Caco-2 (cell line): Measurements from ENCODE around the gene APOL4. TPM values are rescaled to one million over a fixed set of nuclear protein-coding genes. Genes with fewer than 3 reads are reported as not detected.
"Not testable (repeated sequence)": the region's sequence is repeated elsewhere in the genome, so short reads cannot be mapped to it uniquely, and the experiment has no call there.

Experiments used
- BruUV-seq: library from RNA; stranded (reverse); fragments of 400-500 nt; replicated peaks from 2 replicates; lab custom pipeline; 2021; lab: Mats Ljungman, UMichigan
- CTCF ChIA-PET: fragments of 300-600 bp; sonication (Branson Sonifier 250); formaldehyde crosslinking; loops from one replicate; lab custom pipeline; 2022; ENCODE audit warnings: antibody characterized with exemption; lab: Charles Lee
- POLR2A ChIA-PET: fragments of 300-600 bp; sonication (Branson Sonifier 250); formaldehyde crosslinking; loops from one replicate; lab custom pipeline; 2022; ENCODE audit warnings: antibody characterized with exemption; lab: Charles Lee
- DNase-seq, 2 experiments: peaks; one replicate each; pipeline versions ENCODE4 v3.0.0 to v3.0.0-alpha.2; 2020 to 2022
- H3K27me3 ChIP-seq: replicated peaks from 2 replicates; pipeline ENCODE4 v1.6.0; 2011; ENCODE audit warnings: low read length; ENCODE audit not compliant: control insufficient read depth, insufficient read depth
- H3K36me3 ChIP-seq: 2 replicates; pipeline ENCODE4 v1.5.1; 2011; ENCODE audit warnings: low read length; ENCODE audit not compliant: control insufficient read depth, insufficient read depth
- H3K4me1 ChIP-seq: fragments of 250-450 bp; sonication (Bioruptor Pico); 2 replicates; pipeline ENCODE4 v1.5.1; 2020; ENCODE audit warnings: mild to moderate bottlenecking
- H3K4me3 ChIP-seq: 2 replicates; pipeline ENCODE4 v1.5.1; 2011; ENCODE audit warnings: low read depth, mild to moderate bottlenecking, control low read depth, low read length
- H3K9me3 ChIP-seq: fragments of 250-450 bp; sonication (Bioruptor Pico); 2 replicates; pipeline ENCODE4 v1.5.1; 2020; ENCODE audit warnings: mild to moderate bottlenecking, moderate library complexity
- H3K27ac Mint-ChIP-seq: one replicate; pipeline ENCODE4 v1.8.0; 2022; ENCODE audit warnings: mixed read lengths; ENCODE audit not compliant: unreplicated experiment
- H3K27me3 Mint-ChIP-seq: one replicate; pipeline ENCODE4 v1.8.0; 2022; ENCODE audit warnings: mixed read lengths; ENCODE audit not compliant: insufficient read depth, unreplicated experiment
- H3K36me3 Mint-ChIP-seq: one replicate; pipeline ENCODE4 v1.8.0; 2022; ENCODE audit warnings: mild to moderate bottlenecking, mixed read lengths; ENCODE audit not compliant: insufficient read depth, unreplicated experiment
- H3K4me1 Mint-ChIP-seq: one replicate; pipeline ENCODE4 v1.8.0; 2022; ENCODE audit warnings: low read depth, mixed read lengths; ENCODE audit not compliant: unreplicated experiment
- H3K4me3 Mint-ChIP-seq: one replicate; pipeline ENCODE4 v1.8.0; 2022; ENCODE audit warnings: mild to moderate bottlenecking, moderate library complexity, mixed read lengths; ENCODE audit not compliant: unreplicated experiment
- H3K9me3 Mint-ChIP-seq: one replicate; pipeline ENCODE4 v1.8.0; 2022; ENCODE audit warnings: mixed read lengths; ENCODE audit not compliant: unreplicated experiment
- CTCF ChIP-seq, 2 experiments: fragments of 200-600 bp in 1 of 2; IDR thresholded peaks; 1 replicate in 1 of 2; 2 replicates in 1 of 2; pipeline versions ENCODE4 v1.5.1 to v1.8.0; 2011 to 2022; ENCODE audit warnings: antibody characterized with exemption in 1 of 2, control low read depth in 1 of 2, inconsistent platforms in 1 of 2, low read depth in 1 of 2, low read length in 1 of 2, mild to moderate bottlenecking in 1 of 2, moderate library complexity in 1 of 2; ENCODE audit not compliant: insufficient read depth in 1 of 2, severe bottlenecking in 1 of 2, unreplicated experiment in 1 of 2
- intact Hi-C: fragments of 100-400 bp; cut with micrococcal nuclease; formaldehyde crosslinking; loops from one replicate; pipeline ENCODE4 v1.10.0; 2022; ENCODE audit not compliant: unreplicated experiment
- total RNA-seq: library from RNA; stranded (reverse); gene quantifications from 2 replicates; pipeline ENCODE4 v1.2.3, GENCODE V29; 2022

The APOL4 gene
- total RNA-seq, 1 experiment from 2014 or later = not detected

- no peaks in the 10 kb centered on the region for H3K27me3 Mint-ChIP-seq
- H3K9me3 ChIP-seq = no peaks in the 10 kb centered on the region
- H3K4me3 Mint-ChIP-seq = no peak overlapping the region
- POLR2A ChIA-PET = no interaction called here
- H3K4me3 ChIP-seq = no peak overlapping the region
- CTCF ChIA-PET = interaction anchor here (1.0 kb wide), 1 partner anchor 11 kb away, joined by 4 read pairs; no protein-coding TSS in a partner anchor
- TF ChIP-seq CTCF (IDR thresholded peaks at IDR 0.05; ENCODE audit: insufficient read depth in 1 of 2, low read depth in 1 of 2, low read length in 1 of 2, severe bottlenecking in 1 of 2, unreplicated experiment in 1 of 2) = no peak
- BruUV-seq = no TSS peak
- H3K9me3 Mint-ChIP-seq = no peaks in the 10 kb centered on the region
- intact Hi-C loops = no loop called here
- no peaks in the 10 kb centered on the region for H3K36me3 ChIP-seq
- H3K36me3 Mint-ChIP-seq = no peaks in the 10 kb centered on the region
- H3K4me1 ChIP-seq = no peaks in the 10 kb centered on the region
- H3K27me3 ChIP-seq = no peaks in the 10 kb centered on the region; the same call in 1 of the 2 replicates
- H3K4me1 Mint-ChIP-seq = no peaks in the 10 kb centered on the region
- H3K27ac Mint-ChIP-seq = no peak overlapping the region
- DNase-seq = no peak
Measured at GRCh38 chr22:36192542-36192941, 9.1 kb downstream of the APOL4 start.

- no peak overlapping the region for H3K4me3 Mint-ChIP-seq
- no peaks in the 10 kb centered on the region for H3K27me3 Mint-ChIP-seq
- H3K9me3 Mint-ChIP-seq = no peaks in the 10 kb centered on the region
- H3K27ac Mint-ChIP-seq = no peak overlapping the region
- no peak overlapping the region for H3K4me3 ChIP-seq
- H3K36me3 ChIP-seq = no peaks in the 10 kb centered on the region
- H3K36me3 Mint-ChIP-seq = no peaks in the 10 kb centered on the region
- no peaks in the 10 kb centered on the region; the same call in 1 of the 2 replicates for H3K27me3 ChIP-seq
- intact Hi-C loops = no loop called here
- ChIA-PET CTCF (no interaction called here), POLR2A (no interaction called here)
- H3K9me3 ChIP-seq = no peaks in the 10 kb centered on the region
- BruUV-seq = no TSS peak
- no peak for TF ChIP-seq CTCF (IDR thresholded peaks at IDR 0.05; ENCODE audit: insufficient read depth in 1 of 2, low read depth in 1 of 2, low read length in 1 of 2, severe bottlenecking in 1 of 2, unreplicated experiment in 1 of 2)
- H3K4me1 Mint-ChIP-seq = no peaks in the 10 kb centered on the region
- DNase-seq = no peak
- H3K4me1 ChIP-seq = no peaks in the 10 kb centered on the region
Measured at GRCh38 chr22:36191106-36191836, 10.3 kb downstream of the APOL4 start.

- intact Hi-C loops, H3K4me3 ChIP-seq, POLR2A ChIA-PET, H3K36me3 Mint-ChIP-seq, CTCF ChIA-PET, H3K4me3 Mint-ChIP-seq, DNase-seq, H3K27me3 Mint-ChIP-seq, H3K9me3 Mint-ChIP-seq, BruUV-seq, H3K4me1 Mint-ChIP-seq, H3K9me3 ChIP-seq, H3K27ac Mint-ChIP-seq, H3K4me1 ChIP-seq, H3K27me3 ChIP-seq, H3K36me3 ChIP-seq: not testable (repeated sequence)
Measured at GRCh38 chr22:36187862-36188261, 13.7 kb downstream of the APOL4 start.
